Measurements from ENCODE around the gene FRMPD1.
A peak's percentile ranks its signal among the peaks of the same experiment; 100 is the strongest.

Gene FRMPD1

DNA sequence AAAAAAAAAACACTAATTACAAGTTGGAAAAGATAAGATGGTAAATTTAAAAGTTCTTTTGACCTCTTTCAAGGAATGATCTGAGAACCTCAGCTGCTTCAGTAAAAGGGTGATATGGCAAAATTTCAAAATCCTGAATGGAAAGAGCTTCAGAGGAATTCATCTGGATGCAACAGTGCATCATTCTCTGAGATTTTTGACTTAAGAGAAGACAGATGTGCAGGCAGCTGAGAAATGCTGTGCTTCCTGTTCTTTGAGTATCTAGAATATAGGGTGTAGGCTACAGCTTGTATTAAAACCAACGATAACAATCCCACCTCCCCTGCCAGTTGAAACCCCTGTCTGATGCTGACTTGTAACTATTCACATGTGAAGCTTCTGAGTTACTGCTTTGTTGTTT lies 6.2 kb downstream of the FRMPD1 start:
- Histone ChIP-seq H3K9ac (ENCODE audit: low read depth, low read length, poor library complexity) (no peak overlapping the region), H2BK120ac (ENCODE audit: low read depth, low read length) (no peak overlapping the region), H3K79me1 (ENCODE audit: low read depth, low read length) (no peaks in the 10 kb centered on the region), H4K8ac (ENCODE audit: low read depth, low read length) (no peak overlapping the region), H3K23ac (ENCODE audit: low read depth, low read length, poor library complexity) (no peak overlapping the region), H4K91ac (ENCODE audit: low read depth, low read length, poor library complexity) (no peak overlapping the region), H3K4me2 (ENCODE audit: insufficient read depth, low read length, poor library complexity, severe bottlenecking) (no peak overlapping the region), H3K36me3 (replicated peaks in 1 of 2; ENCODE audit: control insufficient read depth in 2 of 2, insufficient read depth in 2 of 2, low read length in 2 of 2) (no peaks in the 10 kb centered on the region), H2BK5ac (ENCODE audit: low read length) (no peak overlapping the region), H3K14ac (ENCODE audit: low read length) (no peak overlapping the region), H3K4me1 (ENCODE audit: control insufficient read depth in 2 of 2, insufficient read depth in 1 of 2, low read depth in 1 of 2, low read length in 2 of 2) (peaks cover 0 to 1% of the 10 kb centered on the region in 2 donors), H2AK5ac (ENCODE audit: low read depth, low read length) (no peak overlapping the region), H3K18ac (ENCODE audit: low read length) (no peak overlapping the region), H2BK12ac (ENCODE audit: low read length) (no peak overlapping the region), H2AFZ (ENCODE audit: low read length) (no peak overlapping the region), H2BK15ac (ENCODE audit: low read length) (no peak overlapping the region), H3K27me3 (ENCODE audit: control insufficient read depth in 3 of 3, insufficient read depth in 3 of 3, low read depth in 1 of 3, low read length in 3 of 3) (peaks cover 5 to 94% (median 25%) of the 10 kb centered on the region in 3 experiments), H3K27ac (replicated peaks; ENCODE audit: low read length) (no peak overlapping the region), H3K4ac (ENCODE audit: low read length) (no peak overlapping the region), H3K4me3 (ENCODE audit: low read length in 2 of 2) (no peak overlapping the region), H3K9me3 (replicated peaks in 1 of 2; ENCODE audit: control insufficient read depth in 2 of 2, insufficient read depth in 1 of 2, low read depth in 1 of 2, low read length in 2 of 2) (no peaks in the 10 kb centered on the region)
- no peak for DNase-seq (ENCODE audit: low spot score)
- WGBS, 2 donors (ENCODE audit: extremely low coverage in 2 of 2, insufficient read length in 2 of 2, insufficient replicate concordance in 1 of 2) = no CpG with 5 or more reads among the region's 1 CpG

DNA sequence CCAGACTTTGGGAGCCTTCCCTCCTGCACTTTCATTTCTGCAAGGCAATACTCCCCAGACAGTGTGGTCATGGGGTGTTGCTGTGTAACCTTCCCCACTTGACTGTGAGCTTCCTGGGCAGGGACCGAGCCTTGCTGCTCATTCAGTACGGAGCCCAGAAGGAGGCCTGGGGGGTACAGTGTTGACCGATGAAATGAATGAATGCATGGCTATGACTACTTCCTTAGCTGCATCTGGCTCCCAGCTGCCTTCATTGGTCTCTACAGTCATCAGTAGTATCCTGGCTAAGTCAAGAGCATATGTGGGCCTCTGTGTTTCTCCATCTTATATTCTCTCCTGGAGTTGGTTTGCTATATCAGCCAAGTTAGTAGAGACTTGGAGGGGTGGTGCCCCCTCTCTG lies 9.9 kb downstream of the FRMPD1 start:
- H3K79me1 ChIP-seq (ENCODE audit: low read depth, low read length) = no peaks in the 10 kb centered on the region
- no CpG with 5 or more reads among the region's 3 CpGs for WGBS, 2 donors (ENCODE audit: extremely low coverage in 2 of 2, insufficient read length in 2 of 2, insufficient replicate concordance in 1 of 2)
- no peak overlapping the region for H3K4me3 ChIP-seq (ENCODE audit: low read length in 2 of 2)
- H2AK5ac ChIP-seq (ENCODE audit: low read depth, low read length) = no peak overlapping the region
- H4K8ac ChIP-seq (ENCODE audit: low read depth, low read length) = no peak overlapping the region
- H3K14ac ChIP-seq (ENCODE audit: low read length) = no peak overlapping the region
- H2BK5ac ChIP-seq (ENCODE audit: low read length) = no peak overlapping the region
- H3K23ac ChIP-seq (ENCODE audit: low read depth, low read length, poor library complexity) = no peak overlapping the region
- peaks cover 0 to 1% of the 10 kb centered on the region in 2 donors for H3K4me1 ChIP-seq (ENCODE audit: control insufficient read depth in 2 of 2, insufficient read depth in 1 of 2, low read depth in 1 of 2, low read length in 2 of 2)
- no peak overlapping the region for H2AFZ ChIP-seq (ENCODE audit: low read length)
- no peak overlapping the region for H3K9ac ChIP-seq (ENCODE audit: low read depth, low read length, poor library complexity)
- no peak for DNase-seq (ENCODE audit: low spot score)
- H2BK120ac ChIP-seq (ENCODE audit: low read depth, low read length) = peak overlapping the region; percentile 16
- no peak overlapping the region for H3K4me2 ChIP-seq (ENCODE audit: insufficient read depth, low read length, poor library complexity, severe bottlenecking)
- no peaks in the 10 kb centered on the region for H3K9me3 ChIP-seq (replicated peaks in 1 of 2; ENCODE audit: control insufficient read depth in 2 of 2, insufficient read depth in 1 of 2, low read depth in 1 of 2, low read length in 2 of 2)
- no peak overlapping the region for H4K91ac ChIP-seq (ENCODE audit: low read depth, low read length, poor library complexity)
- no peak overlapping the region for H2BK12ac ChIP-seq (ENCODE audit: low read length)
- no peak overlapping the region for H2BK15ac ChIP-seq (ENCODE audit: low read length)
- peaks cover 0 to 92% (median 0%) of the 10 kb centered on the region in 3 experiments for H3K27me3 ChIP-seq (ENCODE audit: control insufficient read depth in 3 of 3, insufficient read depth in 3 of 3, low read depth in 1 of 3, low read length in 3 of 3)
- no peaks in the 10 kb centered on the region for H3K36me3 ChIP-seq (replicated peaks in 1 of 2; ENCODE audit: control insufficient read depth in 2 of 2, insufficient read depth in 2 of 2, low read length in 2 of 2)
- H3K27ac ChIP-seq (replicated peaks; ENCODE audit: low read length) = no peak overlapping the region
- H3K18ac ChIP-seq (ENCODE audit: low read length) = no peak overlapping the region
- H3K4ac ChIP-seq (ENCODE audit: low read length) = no peak overlapping the region

DNA sequence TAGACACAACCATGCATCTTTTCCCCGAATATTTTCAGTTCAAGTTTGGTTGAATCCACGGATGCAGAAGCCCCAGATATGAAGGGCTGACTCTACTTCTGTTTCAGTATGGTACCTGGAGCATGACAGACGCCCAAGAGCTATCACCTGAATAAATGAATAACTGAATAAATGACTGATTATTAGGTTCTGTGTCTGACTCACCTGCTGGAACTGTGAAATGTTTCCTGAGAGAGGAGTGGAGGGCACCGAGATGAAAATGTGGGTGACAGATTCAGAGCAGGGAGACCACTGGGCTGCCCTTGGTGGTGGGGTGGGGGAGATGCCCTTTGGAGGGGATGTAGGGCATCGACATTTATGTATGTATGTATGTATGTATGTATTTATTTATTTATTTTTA lies 13.2 kb downstream of the FRMPD1 start:
- Histone ChIP-seq H4K8ac (ENCODE audit: low read depth, low read length) (no peak overlapping the region), H4K91ac (ENCODE audit: low read depth, low read length, poor library complexity) (no peak overlapping the region), H3K9me3 (replicated peaks in 1 of 2; ENCODE audit: control insufficient read depth in 2 of 2, insufficient read depth in 1 of 2, low read depth in 1 of 2, low read length in 2 of 2) (no peaks in the 10 kb centered on the region), H3K14ac (ENCODE audit: low read length) (no peak overlapping the region), H3K27me3 (ENCODE audit: control insufficient read depth in 3 of 3, insufficient read depth in 3 of 3, low read depth in 1 of 3, low read length in 3 of 3) (peaks cover 0 to 84% (median 0%) of the 10 kb centered on the region in 3 experiments), H3K9ac (ENCODE audit: low read depth, low read length, poor library complexity) (no peak overlapping the region), H2BK15ac (ENCODE audit: low read length) (no peak overlapping the region), H3K79me1 (ENCODE audit: low read depth, low read length) (no peaks in the 10 kb centered on the region), H3K4me2 (ENCODE audit: insufficient read depth, low read length, poor library complexity, severe bottlenecking) (no peak overlapping the region), H3K27ac (replicated peaks; ENCODE audit: low read length) (no peak overlapping the region), H2AFZ (ENCODE audit: low read length) (no peak overlapping the region), H3K4me3 (ENCODE audit: low read length in 2 of 2) (no peak overlapping the region), H2BK5ac (ENCODE audit: low read length) (no peak overlapping the region), H3K4ac (ENCODE audit: low read length) (no peak overlapping the region), H2BK120ac (ENCODE audit: low read depth, low read length) (no peak overlapping the region), H3K23ac (ENCODE audit: low read depth, low read length, poor library complexity) (no peak overlapping the region), H2AK5ac (ENCODE audit: low read depth, low read length) (no peak overlapping the region), H3K18ac (ENCODE audit: low read length) (no peak overlapping the region), H3K4me1 (ENCODE audit: control insufficient read depth in 2 of 2, insufficient read depth in 1 of 2, low read depth in 1 of 2, low read length in 2 of 2) (peaks cover 0 to 7% of the 10 kb centered on the region in 2 donors), H2BK12ac (ENCODE audit: low read length) (no peak overlapping the region), H3K36me3 (replicated peaks in 1 of 2; ENCODE audit: control insufficient read depth in 2 of 2, insufficient read depth in 2 of 2, low read length in 2 of 2) (no peaks in the 10 kb centered on the region)
- no peak for DNase-seq (ENCODE audit: low spot score)
- no CpG with 5 or more reads among the region's 5 CpGs for WGBS, 2 donors (ENCODE audit: extremely low coverage in 2 of 2, insufficient read length in 2 of 2, insufficient replicate concordance in 1 of 2)

DNA sequence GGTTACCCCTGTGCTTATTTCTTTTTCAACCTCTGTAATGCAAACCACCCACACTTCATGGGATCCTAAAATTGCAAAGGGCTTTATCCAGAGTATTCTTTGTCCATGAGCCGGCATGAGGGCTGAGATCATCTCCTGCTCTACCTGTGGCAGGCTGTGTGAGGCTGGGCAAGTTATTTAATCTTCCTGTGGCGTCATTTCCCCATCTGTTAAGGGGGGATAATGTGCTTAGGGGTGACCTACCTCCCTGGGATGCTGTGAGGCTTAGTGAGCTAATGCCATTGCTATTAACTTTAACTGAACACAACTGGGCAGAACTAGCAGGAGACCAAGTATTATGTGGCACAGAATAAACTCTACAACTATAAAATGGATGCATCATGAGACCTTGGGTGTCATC lies 17.0 kb downstream of the FRMPD1 start:
- no CpG with 5 or more reads among the region's 2 CpGs for WGBS, 2 donors (ENCODE audit: extremely low coverage in 2 of 2, insufficient read length in 2 of 2, insufficient replicate concordance in 1 of 2)
- no peak overlapping the region for H2BK12ac ChIP-seq (ENCODE audit: low read length)
- DNase-seq (ENCODE audit: low spot score) = no peak
- no peak overlapping the region for H3K23ac ChIP-seq (ENCODE audit: low read depth, low read length, poor library complexity)
- H2AK5ac ChIP-seq (ENCODE audit: low read depth, low read length) = no peak overlapping the region
- H3K36me3 ChIP-seq (replicated peaks in 1 of 2; ENCODE audit: control insufficient read depth in 2 of 2, insufficient read depth in 2 of 2, low read length in 2 of 2) = no peaks in the 10 kb centered on the region
- H2AFZ ChIP-seq (ENCODE audit: low read length) = no peak overlapping the region
- H2BK5ac ChIP-seq (ENCODE audit: low read length) = no peak overlapping the region
- peaks cover 0 to 6% of the 10 kb centered on the region in 2 donors for H3K4me1 ChIP-seq (ENCODE audit: control insufficient read depth in 2 of 2, insufficient read depth in 1 of 2, low read depth in 1 of 2, low read length in 2 of 2)
- no peak overlapping the region for H4K91ac ChIP-seq (ENCODE audit: low read depth, low read length, poor library complexity)
- H2BK120ac ChIP-seq (ENCODE audit: low read depth, low read length) = no peak overlapping the region
- H3K9me3 ChIP-seq (replicated peaks in 1 of 2; ENCODE audit: control insufficient read depth in 2 of 2, insufficient read depth in 1 of 2, low read depth in 1 of 2, low read length in 2 of 2) = no peaks in the 10 kb centered on the region
- H3K4me2 ChIP-seq (ENCODE audit: insufficient read depth, low read length, poor library complexity, severe bottlenecking) = no peak overlapping the region
- H3K27me3 ChIP-seq (ENCODE audit: control insufficient read depth in 3 of 3, insufficient read depth in 3 of 3, low read depth in 1 of 3, low read length in 3 of 3) = peaks cover 0 to 76% (median 0%) of the 10 kb centered on the region in 3 experiments
- no peaks in the 10 kb centered on the region for H3K79me1 ChIP-seq (ENCODE audit: low read depth, low read length)
- H4K8ac ChIP-seq (ENCODE audit: low read depth, low read length) = no peak overlapping the region
- H3K27ac ChIP-seq (replicated peaks; ENCODE audit: low read length) = no peak overlapping the region
- H3K18ac ChIP-seq (ENCODE audit: low read length) = no peak overlapping the region
- no peak overlapping the region for H3K4me3 ChIP-seq (ENCODE audit: low read length in 2 of 2)
- no peak overlapping the region for H3K9ac ChIP-seq (ENCODE audit: low read depth, low read length, poor library complexity)
- no peak overlapping the region for H3K14ac ChIP-seq (ENCODE audit: low read length)
- no peak overlapping the region for H2BK15ac ChIP-seq (ENCODE audit: low read length)
- H3K4ac ChIP-seq (ENCODE audit: low read length) = no peak overlapping the region

Data from neuronal stem cell (in vitro differentiated cells).